ENCODE measurements around the gene ALDH3A1. TPM values are rescaled to one million over a fixed set of nuclear protein-coding genes. Genes with fewer than 3 reads are reported as not detected.

The ALDH3A1 gene
- total RNA-seq, 4 donors from 2014 or later, result 28.3 to 93.0 (median 64.0) TPM

DNA sequence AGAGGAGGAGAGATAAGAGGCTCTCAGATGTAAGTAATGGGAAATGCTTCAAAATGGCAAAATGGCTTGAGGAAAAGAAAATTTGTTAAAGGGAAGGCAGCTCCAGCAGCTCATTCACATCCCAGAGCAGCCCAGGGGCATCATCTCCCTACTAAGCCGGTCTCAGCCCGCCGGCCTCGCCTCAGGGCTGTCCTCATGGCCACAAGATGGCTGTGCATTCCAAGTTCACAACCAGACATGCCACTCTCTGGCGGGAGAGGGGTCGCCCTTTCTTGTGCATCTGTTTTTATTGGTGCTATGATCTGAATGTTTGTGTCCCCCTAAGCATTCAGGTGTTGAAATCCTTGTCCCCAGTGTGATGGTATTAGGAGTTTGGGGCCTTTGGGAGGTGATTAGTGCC, 18.2 kb downstream of the ALDH3A1 start:
- TF ChIP-seq POLR2A (IDR thresholded peaks at IDR 0.05), result no peak
- TF ChIP-seq CTCF (IDR thresholded peaks at IDR 0.05), result no peak
- intact Hi-C loops (cut with DNase I; ENCODE audit: low total_unique reads), result no loop called here
- DNase-seq (ENCODE audit: low spot score in 2 of 2), result no peak
- no peak overlapping the region for H3K4me3 ChIP-seq (ENCODE audit: low read depth, poor library complexity, severe bottlenecking)
- 79 to 81% methylated on average over 6 of the region's 6 CpGs for WGBS, 2 donors

GRCh38 chr17:19728084-19728495, 20.0 kb downstream of the ALDH3A1 start:
- H3K4me3 ChIP-seq (ENCODE audit: low read depth, poor library complexity, severe bottlenecking), result no peak overlapping the region
- 2 to 6% methylated on average over 7 of the region's 7 CpGs for WGBS, 2 donors
- no peak for TF ChIP-seq POLR2A (IDR thresholded peaks at IDR 0.05)
- TF ChIP-seq CTCF (IDR thresholded peaks at IDR 0.05), result no peak
- intact Hi-C loops (cut with DNase I; ENCODE audit: low total_unique reads), result no loop called here
- DNase-seq (ENCODE audit: low spot score in 2 of 2), result peak; percentile 93 to 97

DNA sequence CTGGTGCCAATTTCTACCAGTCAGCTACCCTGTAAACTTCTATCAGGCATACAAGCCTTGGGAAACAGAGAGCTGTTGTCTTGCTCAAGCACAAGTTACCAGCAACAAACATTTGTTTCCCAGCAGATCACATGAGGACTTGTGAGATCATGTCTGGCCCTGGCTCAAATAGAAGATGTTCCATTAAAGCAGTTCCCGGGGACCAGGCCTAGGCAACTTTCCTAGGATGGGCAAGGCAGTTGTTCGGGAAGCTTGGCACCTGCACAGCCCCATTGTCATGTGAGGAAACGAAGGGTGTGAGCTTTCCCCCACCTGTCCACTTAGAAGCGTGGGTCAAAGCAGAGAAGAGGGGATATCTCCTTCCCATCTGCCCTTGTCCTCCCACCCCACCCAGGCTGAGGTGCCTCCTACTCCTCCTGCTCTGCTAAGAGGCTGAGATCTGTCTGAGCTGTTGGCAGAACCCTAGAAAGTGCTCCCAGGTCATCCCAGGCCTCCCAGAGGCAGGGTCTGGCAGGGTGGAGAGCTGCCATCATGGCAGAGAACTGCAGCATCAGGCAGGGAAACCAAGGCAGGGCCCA, 20.5 kb downstream of the ALDH3A1 start:
- TF ChIP-seq CTCF (IDR thresholded peaks at IDR 0.05) (no peak), POLR2A (IDR thresholded peaks at IDR 0.05) (no peak)
- intact Hi-C loops (cut with DNase I; ENCODE audit: low total_unique reads), result no loop called here
- H3K4me3 ChIP-seq (ENCODE audit: low read depth, poor library complexity, severe bottlenecking), result no peak overlapping the region
- peak; percentile 94 for DNase-seq (ENCODE audit: low spot score in 2 of 2)
- 11 to 23% methylated on average over 4 of the region's 4 CpGs for WGBS, 2 donors

DNA sequence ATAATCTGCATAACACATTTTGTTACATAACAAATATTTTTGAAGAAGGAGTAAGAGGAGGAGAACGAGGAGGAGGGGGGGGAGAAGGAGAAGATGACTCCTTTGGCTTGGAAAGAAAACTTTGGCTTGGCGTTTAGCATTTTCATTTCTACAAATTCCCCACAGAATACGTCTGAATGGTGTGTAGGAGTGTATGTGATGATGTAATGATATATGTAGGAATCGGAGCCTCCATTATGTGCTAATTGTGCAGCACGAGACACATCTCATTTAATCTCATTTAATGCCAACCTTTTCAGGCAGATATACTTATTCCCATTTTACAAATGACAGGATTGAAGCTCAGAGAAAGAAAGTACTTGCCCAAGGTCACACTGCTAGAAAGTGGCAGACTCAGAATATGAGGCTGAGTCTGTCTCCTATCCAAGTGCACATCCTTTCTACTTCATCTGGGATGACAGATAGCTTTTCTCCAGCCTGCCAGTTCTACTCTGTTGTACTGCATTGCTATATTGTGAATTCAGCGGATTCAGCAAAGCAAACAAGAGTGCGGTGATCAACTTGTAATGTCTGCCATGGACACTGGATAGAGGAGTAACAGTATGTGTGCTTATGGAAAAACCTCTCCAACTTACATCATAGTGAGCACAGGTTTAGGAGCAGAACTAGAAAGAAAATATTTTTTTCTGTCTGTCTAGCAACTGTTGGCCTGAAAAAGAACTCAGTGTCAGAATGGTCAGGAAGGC, 21.3 kb downstream of the ALDH3A1 start:
- no peak overlapping the region for H3K4me3 ChIP-seq (ENCODE audit: low read depth, poor library complexity, severe bottlenecking)
- no peak for TF ChIP-seq POLR2A (IDR thresholded peaks at IDR 0.05)
- no peak for TF ChIP-seq CTCF (IDR thresholded peaks at IDR 0.05)
- intact Hi-C loops (cut with DNase I; ENCODE audit: low total_unique reads), result no loop called here
- DNase-seq (ENCODE audit: low spot score in 2 of 2), result no peak
- WGBS, 2 donors, result 33 to 35% methylated on average over 7 of the region's 7 CpGs

DNA sequence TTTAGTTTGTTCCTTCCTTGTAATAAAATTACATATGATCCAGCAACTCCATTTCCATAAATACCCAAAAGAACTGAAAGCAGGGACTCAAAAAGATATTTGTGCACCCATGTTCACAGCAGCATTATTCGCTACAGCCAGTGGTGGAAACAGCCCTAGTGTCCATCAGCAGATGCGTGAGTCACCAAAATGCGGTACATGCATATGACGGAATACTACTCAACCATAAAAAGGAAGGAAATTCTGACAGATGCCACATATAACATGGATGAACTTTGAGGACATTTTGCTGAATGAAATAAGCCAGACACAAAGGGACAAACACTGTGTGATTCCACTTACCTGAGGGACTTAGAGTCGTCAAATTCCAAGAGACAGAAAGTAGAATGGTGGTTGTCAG, 22.6 kb downstream of the ALDH3A1 start:
- DNase-seq (ENCODE audit: low spot score in 2 of 2), result no peak
- no peak overlapping the region for H3K4me3 ChIP-seq (ENCODE audit: low read depth, poor library complexity, severe bottlenecking)
- 89 to 98% methylated on average over 5 of the region's 5 CpGs for WGBS, 2 donors
- intact Hi-C loops (cut with DNase I; ENCODE audit: low total_unique reads), result no loop called here
- TF ChIP-seq POLR2A (IDR thresholded peaks at IDR 0.05), result no peak
- no peak for TF ChIP-seq CTCF (IDR thresholded peaks at IDR 0.05)

Measured in lower leg skin (tissue), 4 donors.